CD14-positive monocyte (primary cell): ENCODE results near the gene CNTFR. TPM values are rescaled to one million over a fixed set of nuclear protein-coding genes. Genes with fewer than 3 reads are reported as not detected.

ENCODE experiments used
- DNase-seq, 3 donors: peaks; one replicate each; pipeline ENCODE4 v3.0.0-alpha.2; 2011 to 2022
- H2AFZ ChIP-seq: 2 replicates; pipeline ENCODE4 v1.6.0; 2012; ENCODE audit warnings: mild to moderate bottlenecking, low read depth, low read length, inconsistent platforms; ENCODE audit not compliant: insufficient read depth, poor library complexity, severe bottlenecking
- H3K27ac ChIP-seq, 2 donors: 1 replicate in 1 of 2; 2 replicates in 1 of 2; pipeline ENCODE4 v1.5.1; 2012 to 2013; ENCODE audit warnings: low read length in 2 of 2, control low read depth in 1 of 2, inconsistent platforms in 1 of 2, low read depth in 1 of 2, mild to moderate bottlenecking in 1 of 2
- H3K27me3 ChIP-seq, 2 donors: one replicate each; pipeline versions ENCODE4 v1.6.0 to v1.6.1; 2011 to 2013; ENCODE audit warnings: low read length in 2 of 2; ENCODE audit not compliant: control insufficient read depth in 2 of 2, insufficient read depth in 2 of 2
- H3K36me3 ChIP-seq, 2 donors: replicated peaks in 1 of 2; 1 replicate in 1 of 2; 2 replicates in 1 of 2; pipeline versions ENCODE4 v1.5.1 to v1.6.1; 2012 to 2013; ENCODE audit warnings: low read length in 2 of 2, control low read depth in 1 of 2, inconsistent platforms in 1 of 2, mild to moderate bottlenecking in 1 of 2; ENCODE audit not compliant: insufficient read depth in 2 of 2, control insufficient read depth in 1 of 2
- H3K4me1 ChIP-seq, 2 donors: 1 replicate in 1 of 2; 2 replicates in 1 of 2; pipeline versions ENCODE4 v1.5.1 to v1.6.1; 2012 to 2013; ENCODE audit warnings: low read length in 2 of 2, control low read depth in 1 of 2, inconsistent platforms in 1 of 2, mild to moderate bottlenecking in 1 of 2, moderate library complexity in 1 of 2; ENCODE audit not compliant: insufficient read depth in 2 of 2, control insufficient read depth in 1 of 2
- H3K4me2 ChIP-seq: replicated peaks from 2 replicates; pipeline ENCODE3; 2012; ENCODE audit warnings: low read length, moderate library complexity, mild to moderate bottlenecking; ENCODE audit not compliant: poor library complexity, severe bottlenecking; ENCODE audit errors: extremely low read depth
- H3K4me3 ChIP-seq, 3 experiments: fragments of 200-600 bp in 1 of 3; sonication (generic) in 1 of 3; replicated peaks in 1 of 3; 1 replicate in 2 of 3; 2 replicates in 1 of 3; pipeline ENCODE4 v1.5.1; 2011 to 2013; ENCODE audit warnings: low read length in 3 of 3, mild to moderate bottlenecking in 3 of 3, control low read depth in 2 of 3, low read depth in 2 of 3, inconsistent platforms in 1 of 3, moderate library complexity in 1 of 3
- H3K79me2 ChIP-seq: 2 replicates; pipeline ENCODE4 v1.6.0; 2012; ENCODE audit warnings: mild to moderate bottlenecking, control low read depth, inconsistent platforms, low read length, moderate library complexity; ENCODE audit not compliant: insufficient read depth
- H3K9ac ChIP-seq: 2 replicates; pipeline ENCODE4 v1.6.0; 2017; ENCODE audit warnings: low read length, mild to moderate bottlenecking; ENCODE audit not compliant: insufficient read depth, poor library complexity, severe bottlenecking
- H3K9me3 ChIP-seq, 2 donors: replicated peaks in 1 of 2; 1 replicate in 1 of 2; 2 replicates in 1 of 2; pipeline versions ENCODE4 v1.5.1 to v1.6.1; 2012 to 2013; ENCODE audit warnings: low read length in 2 of 2, control low read depth in 1 of 2; ENCODE audit not compliant: control insufficient read depth in 1 of 2, insufficient read depth in 1 of 2
- H4K20me1 ChIP-seq: 2 replicates; pipeline ENCODE4 v1.6.0; 2012; ENCODE audit warnings: mild to moderate bottlenecking, low read length, control low read depth, moderate library complexity; ENCODE audit not compliant: insufficient read depth
- H3K27ac Mint-ChIP-seq, 7 donors: one replicate each; pipeline ENCODE4 v1.8.0; 2020; ENCODE audit warnings: mild to moderate bottlenecking in 7 of 7, mixed read lengths in 7 of 7, moderate library complexity in 6 of 7, inconsistent platforms in 2 of 7
- H3K27me3 Mint-ChIP-seq, 3 donors: one replicate each; pipeline ENCODE4 v1.8.0; 2021 to 2022; ENCODE audit warnings: low read depth in 3 of 3, mild to moderate bottlenecking in 3 of 3, mixed read lengths in 3 of 3, moderate library complexity in 3 of 3, inconsistent platforms in 1 of 3
- H3K36me3 Mint-ChIP-seq, 2 donors: one replicate each; pipeline ENCODE4 v1.8.0; 2020; ENCODE audit warnings: mixed read lengths in 2 of 2, inconsistent platforms in 1 of 2, mild to moderate bottlenecking in 1 of 2
- H3K4me1 Mint-ChIP-seq: one replicate; pipeline ENCODE4 v1.8.0; 2020; ENCODE audit warnings: mild to moderate bottlenecking, mixed read lengths
- H3K4me3 Mint-ChIP-seq, 2 donors: one replicate each; pipeline ENCODE4 v1.8.0; 2020; ENCODE audit warnings: mild to moderate bottlenecking in 2 of 2, mixed read lengths in 2 of 2, moderate library complexity in 1 of 2
- H3K9me3 Mint-ChIP-seq, 7 donors: one replicate each; pipeline ENCODE4 v1.8.0; 2020 to 2022; ENCODE audit warnings: mixed read lengths in 7 of 7, mild to moderate bottlenecking in 6 of 7, moderate library complexity in 6 of 7, inconsistent platforms in 2 of 7
- CTCF ChIP-seq: fragments of 200-600 bp; IDR thresholded peaks from one replicate; pipeline ENCODE4 v1.8.0; 2022; ENCODE audit warnings: antibody characterized with exemption, mild to moderate bottlenecking
- WGBS: methylation state at CpG from one replicate; pipeline ENCODE4 v1.1.5; 2013; ENCODE audit warnings: missing lambda C conversion rate; ENCODE audit not compliant: insufficient coverage; 5-methylcytosine and 5-hydroxymethylcytosine counted together
- intact Hi-C, 2 donors: fragments of 100-400 bp; cut with micrococcal nuclease; formaldehyde crosslinking; loops; one replicate each; pipeline versions ENCODE4 v1.15.0 to v1.15.1; 2023
- polyA plus RNA-seq, 3 donors: library from polyadenylated mRNA; depleted of rRNA in 1 of 3; unstranded in 2 of 3; stranded (reverse) in 1 of 3; fragments of 300-500 nt in 2 of 3; fragments of >200 nt in 1 of 3; fragmentation: Illumina TruSeq in 2 of 3; gene quantifications; 1 replicate in 2 of 3; 2 replicates in 1 of 3; pipeline ENCODE4 v1.2.3, GENCODE V29; 2012 to 2021

CNTFR gene
- polyA plus RNA-seq, 3 donors = not detected

GRCh38 chr9:34570376-34570775 lies 19.1 kb downstream of the CNTFR start:
- intact Hi-C loops = no loop called here

GRCh38 chr9:34568774-34569173 lies 20.8 kb downstream of the CNTFR start:
- intact Hi-C loops = no loop called here
- H3K79me2 ChIP-seq = no peaks in the 10 kb centered on the region
- H3K27ac ChIP-seq = no peak overlapping the region
- Mint-ChIP-seq H3K36me3 (no peaks in the 10 kb centered on the region), H3K9me3 (peaks cover 0 to 2% (median 0%) of the 10 kb centered on the region in 7 donors), H3K4me1 (no peaks in the 10 kb centered on the region), H3K27ac (no peak overlapping the region), H3K4me3 (no peak overlapping the region), H3K27me3 (peaks cover 16 to 19% (median 17%) of the 10 kb centered on the region in 3 donors)
- no peak overlapping the region for H2AFZ ChIP-seq
- no peak for DNase-seq
- 73% methylated on average over 12 of the region's 12 CpGs for WGBS
- H3K4me1 ChIP-seq = no peaks in the 10 kb centered on the region
- H3K4me3 ChIP-seq = no peak overlapping the region
- no peak overlapping the region for H3K4me2 ChIP-seq
- no peaks in the 10 kb centered on the region for H3K9me3 ChIP-seq
- no peaks in the 10 kb centered on the region for H4K20me1 ChIP-seq
- H3K9ac ChIP-seq = no peak overlapping the region
- H3K36me3 ChIP-seq = no peaks in the 10 kb centered on the region
- H3K27me3 ChIP-seq = no peaks in the 10 kb centered on the region
- no peak for TF ChIP-seq CTCF

More at GRCh38 chr9:34570376-34570775, 19.1 kb downstream of the CNTFR start:
- WGBS = 95% methylated on average over 11 of the region's 11 CpGs
- no peak overlapping the region for H2AFZ ChIP-seq
- peaks cover 0 to 4% of the 10 kb centered on the region in 2 donors for H3K27me3 ChIP-seq
- no peak overlapping the region for H3K4me3 ChIP-seq
- no peaks in the 10 kb centered on the region for H4K20me1 ChIP-seq
- H3K4me2 ChIP-seq = no peak overlapping the region
- H3K9me3 ChIP-seq = no peaks in the 10 kb centered on the region
- no peak for DNase-seq
- peaks cover 0 to 2% (median 0%) of the 10 kb centered on the region in 7 donors for H3K9me3 Mint-ChIP-seq
- H3K9ac ChIP-seq = no peak overlapping the region
- H3K27ac ChIP-seq = no peak overlapping the region
- TF ChIP-seq CTCF = no peak
- no peaks in the 10 kb centered on the region for H3K36me3 Mint-ChIP-seq
- H3K4me3 Mint-ChIP-seq = no peak overlapping the region
- H3K27ac Mint-ChIP-seq = no peak overlapping the region
- H3K79me2 ChIP-seq = no peaks in the 10 kb centered on the region
- H3K36me3 ChIP-seq = no peaks in the 10 kb centered on the region
- peaks cover 21 to 31% (median 23%) of the 10 kb centered on the region in 3 donors for H3K27me3 Mint-ChIP-seq
- no peaks in the 10 kb centered on the region for H3K4me1 ChIP-seq
- H3K4me1 Mint-ChIP-seq = no peaks in the 10 kb centered on the region
